Osteoblast (primary cell): ENCODE data around the gene TSPAN15. TPM values are rescaled to one million over a fixed set of nuclear protein-coding genes. Genes with fewer than 3 reads are reported as not detected.
A peak's percentile ranks its signal among the peaks of the same experiment; 100 is the strongest.

Experiments
- DNase-seq: peaks from one replicate; pipeline ENCODE4 v3.0.0; 2011; ENCODE audit warnings: low spot score, mixed read lengths; ENCODE audit not compliant: insufficient read length; ENCODE audit errors: missing footprints
- H2AFZ ChIP-seq: 2 replicates; pipeline ENCODE4 v1.6.0; 2011; ENCODE audit warnings: mild to moderate bottlenecking, low read length
- H3K27ac ChIP-seq: 2 replicates; pipeline ENCODE4 v1.5.1; 2011; ENCODE audit warnings: mild to moderate bottlenecking, low read depth, low read length, moderate library complexity
- H3K27me3 ChIP-seq: 2 replicates; pipeline ENCODE4 v1.6.0; 2012; ENCODE audit warnings: mild to moderate bottlenecking, control low read depth, inconsistent platforms, low read length, moderate library complexity; ENCODE audit not compliant: insufficient read depth
- H3K36me3 ChIP-seq: 2 replicates; pipeline ENCODE4 v1.5.1; 2011; ENCODE audit warnings: mild to moderate bottlenecking, low read length, control low read depth, moderate library complexity; ENCODE audit not compliant: insufficient read depth
- H3K4me1 ChIP-seq: 2 replicates; pipeline ENCODE4 v1.5.1; 2011; ENCODE audit warnings: mild to moderate bottlenecking, low read length, control low read depth, moderate library complexity; ENCODE audit not compliant: insufficient read depth
- H3K4me2 ChIP-seq: 2 replicates; pipeline ENCODE4 v1.6.0; 2011; ENCODE audit warnings: mild to moderate bottlenecking, low read length; ENCODE audit not compliant: insufficient read depth
- H3K4me3 ChIP-seq: fragments of 200-600 bp; sonication (generic); 3 replicates; pipeline ENCODE4 v1.5.1; 2012; ENCODE audit warnings: mild to moderate bottlenecking, low read length, inconsistent platforms; ENCODE audit not compliant: insufficient read depth
- H3K79me2 ChIP-seq: 2 replicates; pipeline ENCODE4 v1.6.0; 2012; ENCODE audit warnings: mild to moderate bottlenecking, low read length, control low read depth, inconsistent platforms; ENCODE audit not compliant: insufficient read depth
- H3K9me3 ChIP-seq: 2 replicates; pipeline ENCODE4 v1.5.1; 2011; ENCODE audit warnings: low read depth, low read length, control low read depth
- H4K20me1 ChIP-seq: 2 replicates; pipeline ENCODE4 v1.6.0; 2012; ENCODE audit warnings: mild to moderate bottlenecking, low read length, control low read depth; ENCODE audit not compliant: insufficient read depth
- CTCF ChIP-seq: IDR thresholded peaks from 2 replicates; pipeline ENCODE4 v1.5.1; 2011; ENCODE audit warnings: mild to moderate bottlenecking, low read depth, low read length, moderate library complexity; ENCODE audit errors: extremely low read depth
- total RNA-seq: library from RNA; depleted of rRNA; stranded (reverse); fragments of >200 nt; gene quantifications from 2 replicates; pipeline ENCODE4 v1.2.3, GENCODE V29; 2012

Gene TSPAN15
- total RNA-seq, 1 donor: 0.72 TPM

GRCh38 chr10:69451784-69452251 is 553 bp downstream of the TSPAN15 start:
- no peaks in the 10 kb centered on the region for H3K36me3 ChIP-seq
- DNase-seq: no peak
- H3K4me1 ChIP-seq: peaks cover 23% of the 10 kb centered on the region
- peaks cover 10% of the 10 kb centered on the region for H3K27me3 ChIP-seq
- H2AFZ ChIP-seq: peak overlapping the region; percentile 62
- H3K9me3 ChIP-seq: no peaks in the 10 kb centered on the region
- peak overlapping the region; percentile 71 for H3K4me3 ChIP-seq
- no peak for TF ChIP-seq CTCF
- no peak overlapping the region for H3K27ac ChIP-seq
- peak overlapping the region; percentile 76 for H3K4me2 ChIP-seq
- no peaks in the 10 kb centered on the region for H3K79me2 ChIP-seq
- no peaks in the 10 kb centered on the region for H4K20me1 ChIP-seq

GRCh38 chr10:69452676-69453415 is 1.6 kb downstream of the TSPAN15 start:
- no peaks in the 10 kb centered on the region for H3K36me3 ChIP-seq
- no peak overlapping the region for H3K4me3 ChIP-seq
- peaks cover 14% of the 10 kb centered on the region for H3K4me1 ChIP-seq
- H3K9me3 ChIP-seq: no peaks in the 10 kb centered on the region
- no peak overlapping the region for H3K4me2 ChIP-seq
- peaks cover 10% of the 10 kb centered on the region for H3K27me3 ChIP-seq
- H4K20me1 ChIP-seq: no peaks in the 10 kb centered on the region
- DNase-seq: no peak
- no peaks in the 10 kb centered on the region for H3K79me2 ChIP-seq
- no peak overlapping the region for H3K27ac ChIP-seq
- H2AFZ ChIP-seq: no peak overlapping the region
- no peak for TF ChIP-seq CTCF

- DNase-seq: no peak
- H3K79me2 ChIP-seq: no peaks in the 10 kb centered on the region
- peaks cover 10% of the 10 kb centered on the region for H3K27me3 ChIP-seq
- no peak overlapping the region for H3K4me2 ChIP-seq
- no peaks in the 10 kb centered on the region for H3K9me3 ChIP-seq
- no peak overlapping the region for H3K27ac ChIP-seq
- H3K4me3 ChIP-seq: no peak overlapping the region
- TF ChIP-seq CTCF: no peak
- no peaks in the 10 kb centered on the region for H4K20me1 ChIP-seq
- no peaks in the 10 kb centered on the region for H3K36me3 ChIP-seq
- no peak overlapping the region for H2AFZ ChIP-seq
- H3K4me1 ChIP-seq: peaks cover 11% of the 10 kb centered on the region
These were observed 2.5 kb downstream of the TSPAN15 start for GRCh38 chr10:69453795-69454194.

- no peaks in the 10 kb centered on the region for H3K36me3 ChIP-seq
- peaks cover 10% of the 10 kb centered on the region for H3K27me3 ChIP-seq
- H2AFZ ChIP-seq: no peak overlapping the region
- no peak overlapping the region for H3K4me2 ChIP-seq
- H3K79me2 ChIP-seq: no peaks in the 10 kb centered on the region
- no peak overlapping the region for H3K27ac ChIP-seq
- H3K4me3 ChIP-seq: no peak overlapping the region
- no peaks in the 10 kb centered on the region for H4K20me1 ChIP-seq
- no peak for DNase-seq
- no peaks in the 10 kb centered on the region for H3K9me3 ChIP-seq
- TF ChIP-seq CTCF: no peak
- peaks cover 11% of the 10 kb centered on the region for H3K4me1 ChIP-seq
These were observed 3.9 kb downstream of the TSPAN15 start for GRCh38 chr10:69455006-69455763.
